GM12874 (cell line): ENCODE data around the gene PYDC1.

ENCODE experiments used
- CTCF ChIP-seq: IDR thresholded peaks from 2 replicates; pipeline ENCODE4 v1.5.1; 2011; ENCODE audit warnings: low read depth, mild to moderate bottlenecking, control low read depth, low read length, moderate library complexity; ENCODE audit not compliant: insufficient read depth

PYDC1 gene

DNA sequence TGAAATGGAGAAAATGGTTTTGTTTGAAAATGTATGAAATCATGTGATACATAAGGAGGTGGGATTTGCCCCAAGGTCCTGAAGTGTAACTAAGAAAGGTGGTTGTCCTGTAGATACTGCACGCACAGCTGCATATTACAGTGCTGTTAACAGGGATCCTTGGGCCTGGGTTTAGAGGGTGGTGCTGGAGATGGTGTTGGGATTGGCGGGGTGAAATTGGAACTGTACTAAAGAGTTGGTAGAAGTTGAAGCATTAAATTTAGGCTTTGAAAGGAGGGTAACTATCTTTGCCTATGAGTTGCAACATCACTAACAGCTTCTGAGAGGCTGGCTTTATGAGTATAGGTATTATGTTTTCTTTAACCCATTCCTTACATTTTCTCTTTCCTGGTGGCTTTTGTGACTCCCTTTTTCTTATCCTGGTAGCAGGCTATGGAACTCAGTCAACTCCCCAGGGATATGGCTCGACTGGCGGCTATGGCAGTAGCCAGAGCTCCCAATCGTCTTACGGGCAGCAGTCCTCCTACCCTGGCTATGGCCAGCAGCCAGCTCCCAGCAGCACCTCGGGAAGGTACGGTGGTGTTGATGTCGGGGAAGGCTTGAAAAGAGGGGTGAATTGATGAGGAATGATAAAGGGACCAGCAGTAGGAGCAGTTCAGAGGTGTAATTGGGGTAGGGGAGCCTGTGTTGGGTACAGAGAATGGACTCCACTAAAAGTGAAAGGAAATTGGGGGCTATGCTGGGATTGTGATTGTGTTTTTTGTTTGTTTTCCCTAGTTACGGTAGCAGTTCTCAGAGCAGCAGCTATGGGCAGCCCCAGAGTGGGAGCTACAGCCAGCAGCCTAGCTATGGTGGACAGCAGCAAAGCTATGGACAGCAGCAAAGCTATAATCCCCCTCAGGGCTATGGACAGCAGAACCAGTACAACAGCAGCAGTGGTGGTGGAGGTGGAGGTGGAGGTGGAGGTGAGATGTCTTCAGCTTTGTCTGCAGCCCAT is 33.2 kb downstream of the PYDC1 start:
- no peak for TF ChIP-seq CTCF

- TF ChIP-seq CTCF, result no peak
These were observed 34.5 kb downstream of the PYDC1 start for GRCh38 chr16:31182391-31182790.

- no peak for TF ChIP-seq CTCF
These were observed 35.7 kb downstream of the PYDC1 start for GRCh38 chr16:31181102-31181830.

DNA sequence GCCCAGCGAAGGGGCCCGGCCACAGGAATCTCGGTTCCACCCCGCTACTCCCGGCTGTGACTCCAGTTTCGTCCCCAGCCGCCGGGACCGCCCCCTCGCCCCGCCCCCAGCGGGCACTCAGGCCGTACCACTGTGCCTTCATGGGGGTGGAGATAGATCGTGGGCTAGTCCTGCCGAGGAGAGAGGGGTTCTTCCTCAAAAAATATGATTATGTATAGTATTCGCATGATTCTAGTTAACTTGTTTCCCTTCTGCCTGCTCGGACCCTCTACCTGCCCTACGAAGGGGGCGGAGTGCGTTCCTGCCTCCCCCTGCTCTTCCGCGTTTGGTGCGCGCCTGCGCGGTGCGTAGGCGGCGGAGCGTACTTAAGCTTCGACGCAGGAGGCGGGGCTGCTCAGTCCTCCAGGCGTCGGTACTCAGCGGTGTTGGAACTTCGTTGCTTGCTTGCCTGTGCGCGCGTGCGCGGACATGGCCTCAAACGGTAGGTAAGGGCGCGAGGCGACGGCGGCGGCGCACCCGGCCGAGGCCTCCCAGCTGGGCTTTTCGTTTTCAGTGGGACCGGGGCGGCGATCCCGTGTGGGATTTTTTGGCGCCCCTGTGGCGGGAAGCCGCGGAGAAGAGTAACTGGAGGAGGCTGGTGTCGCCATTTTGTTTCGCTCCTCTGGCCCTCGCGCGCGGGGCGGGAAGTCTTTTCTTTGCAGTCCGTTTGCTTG is 37.0 kb downstream of the PYDC1 start, which contains the start of gene FUS:
Gene FUS (plus strand): TSS at position 393 of the 713 bp plus-strand sequence. CDS start 76 bp downstream, at position 469.
- TF ChIP-seq CTCF, result no peak

- no peak for TF ChIP-seq CTCF
These were observed 37.7 kb downstream of the PYDC1 start for GRCh38 chr16:31179219-31179746.

DNA sequence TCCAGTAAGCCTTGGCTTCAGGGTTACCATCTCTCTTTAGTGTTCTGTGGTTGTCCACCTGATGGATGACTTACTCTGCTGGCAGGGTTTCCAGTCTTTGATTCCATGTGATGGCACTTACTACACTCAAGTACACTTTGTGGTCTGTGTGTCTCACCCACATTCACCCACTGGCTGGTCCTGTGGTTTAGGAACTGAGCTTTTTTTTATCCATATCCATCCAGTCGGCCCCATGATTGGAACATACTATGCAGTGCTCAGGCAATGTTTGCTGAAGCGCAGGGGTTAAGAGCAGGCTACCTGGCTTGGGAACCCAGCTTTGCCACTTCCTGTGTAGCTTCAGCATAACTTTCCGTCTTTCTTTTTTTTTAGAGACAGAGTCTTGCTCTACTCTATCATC is 39.8 kb downstream of the PYDC1 start:
- no peak for TF ChIP-seq CTCF
